GM12873 (cell line): ENCODE data around the gene FBXO31.

Experiments used
- TF ChIP-seq, protein P1 (sequence below): IDR thresholded peaks from 2 replicates; pipeline ENCODE4 v1.5.1; 2012; ENCODE audit warnings: low read depth, mild to moderate bottlenecking, moderate library complexity, low read length, control low read depth; ENCODE audit not compliant: insufficient read depth; ENCODE audit errors: missing control alignments

FBXO31 gene

DNA sequence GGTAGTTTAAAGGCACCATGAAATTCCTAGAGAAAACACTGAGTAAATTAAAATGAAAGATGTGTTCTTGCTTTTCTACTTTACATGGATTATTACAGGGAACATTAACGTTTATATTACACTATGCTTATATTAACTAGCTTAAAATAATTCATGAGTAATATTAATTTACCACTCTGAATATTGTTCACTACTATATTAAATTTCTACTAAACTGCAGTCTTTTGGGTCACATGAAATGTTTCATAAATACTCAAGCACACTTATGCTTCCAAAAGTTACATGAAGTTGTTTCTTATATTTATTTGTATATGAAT is 5.2 kb upstream of the FBXO31 start:
- TF ChIP-seq, protein P1, sequence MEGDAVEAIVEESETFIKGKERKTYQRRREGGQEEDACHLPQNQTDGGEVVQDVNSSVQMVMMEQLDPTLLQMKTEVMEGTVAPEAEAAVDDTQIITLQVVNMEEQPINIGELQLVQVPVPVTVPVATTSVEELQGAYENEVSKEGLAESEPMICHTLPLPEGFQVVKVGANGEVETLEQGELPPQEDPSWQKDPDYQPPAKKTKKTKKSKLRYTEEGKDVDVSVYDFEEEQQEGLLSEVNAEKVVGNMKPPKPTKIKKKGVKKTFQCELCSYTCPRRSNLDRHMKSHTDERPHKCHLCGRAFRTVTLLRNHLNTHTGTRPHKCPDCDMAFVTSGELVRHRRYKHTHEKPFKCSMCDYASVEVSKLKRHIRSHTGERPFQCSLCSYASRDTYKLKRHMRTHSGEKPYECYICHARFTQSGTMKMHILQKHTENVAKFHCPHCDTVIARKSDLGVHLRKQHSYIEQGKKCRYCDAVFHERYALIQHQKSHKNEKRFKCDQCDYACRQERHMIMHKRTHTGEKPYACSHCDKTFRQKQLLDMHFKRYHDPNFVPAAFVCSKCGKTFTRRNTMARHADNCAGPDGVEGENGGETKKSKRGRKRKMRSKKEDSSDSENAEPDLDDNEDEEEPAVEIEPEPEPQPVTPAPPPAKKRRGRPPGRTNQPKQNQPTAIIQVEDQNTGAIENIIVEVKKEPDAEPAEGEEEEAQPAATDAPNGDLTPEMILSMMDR: no peak

DNA sequence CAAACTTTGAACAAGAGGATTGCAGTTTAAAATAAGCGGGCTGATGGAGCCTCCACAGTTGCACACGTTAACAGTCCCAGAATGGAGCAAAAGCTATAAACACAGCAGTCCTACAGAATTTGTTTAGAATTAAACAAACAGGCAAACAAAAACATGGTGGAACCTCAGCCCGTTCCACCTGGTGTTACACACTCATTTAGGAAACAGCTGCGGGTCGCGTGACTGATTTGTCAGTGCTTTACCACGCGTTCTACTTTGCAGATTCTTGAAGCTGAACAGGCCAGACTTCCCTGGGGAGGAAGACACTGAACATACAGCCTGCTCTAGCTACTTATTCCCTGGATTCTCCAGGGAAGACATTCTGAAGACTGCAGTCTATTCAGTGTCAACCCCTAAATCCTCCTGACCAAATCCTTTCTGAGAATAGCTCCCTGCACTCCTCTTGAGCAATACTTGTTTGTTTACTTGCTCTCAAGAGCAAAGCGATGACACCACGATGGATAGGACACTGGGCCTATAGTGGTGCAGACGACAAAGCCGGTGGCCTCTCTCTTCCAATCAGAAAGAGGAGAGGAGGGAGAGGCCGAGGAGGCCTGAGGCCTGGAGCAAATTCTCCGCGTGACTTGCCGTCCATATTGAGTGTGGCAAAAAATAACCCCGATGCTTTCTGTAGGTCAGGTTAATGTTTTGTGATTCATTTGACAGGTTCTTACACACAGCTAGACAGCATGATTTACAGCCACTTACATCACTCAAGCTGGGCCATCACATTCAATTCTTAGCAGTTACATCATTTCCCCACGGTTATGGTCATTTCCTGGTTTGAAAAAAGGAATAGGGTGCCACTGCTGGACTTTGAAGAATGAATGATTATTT is 4.6 kb upstream of the FBXO31 start:
- TF ChIP-seq, protein P1: no peak

DNA sequence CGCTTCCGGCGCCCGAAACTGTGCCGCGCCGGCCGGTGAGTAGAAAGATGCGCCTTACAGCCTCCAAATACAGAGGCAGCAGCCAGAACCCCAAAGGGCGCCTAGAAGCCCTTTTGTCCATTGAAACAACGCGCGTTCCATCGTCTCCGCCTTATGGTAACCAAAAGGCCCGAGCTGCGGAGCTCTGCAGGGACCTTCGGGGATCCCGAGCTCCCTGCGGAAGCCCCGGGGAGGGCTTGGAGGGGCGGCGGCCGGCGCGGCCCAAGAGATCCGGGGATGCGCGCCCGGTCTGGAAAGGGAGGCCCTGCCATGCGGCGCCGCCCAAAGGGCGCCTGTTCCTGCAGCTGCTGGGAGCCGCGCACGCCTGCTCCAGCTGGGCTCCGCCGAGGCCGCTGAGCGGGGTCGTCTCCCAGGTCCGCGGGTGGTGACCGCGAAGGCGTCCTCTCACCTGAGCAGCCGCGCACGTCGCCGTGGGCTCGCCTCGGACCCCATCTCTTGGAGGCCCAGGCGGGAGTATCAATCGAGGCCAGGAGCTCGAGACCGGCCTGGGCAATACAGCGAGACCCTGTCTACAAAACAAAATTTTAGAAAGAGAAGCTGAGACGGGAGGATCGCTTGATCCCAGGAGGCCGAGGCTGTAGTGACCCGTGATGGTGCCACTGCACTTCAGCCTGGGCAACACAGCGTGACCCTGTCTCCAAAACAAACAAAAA is 742 bp upstream of the FBXO31 start:
- TF ChIP-seq, protein P1: no peak

DNA sequence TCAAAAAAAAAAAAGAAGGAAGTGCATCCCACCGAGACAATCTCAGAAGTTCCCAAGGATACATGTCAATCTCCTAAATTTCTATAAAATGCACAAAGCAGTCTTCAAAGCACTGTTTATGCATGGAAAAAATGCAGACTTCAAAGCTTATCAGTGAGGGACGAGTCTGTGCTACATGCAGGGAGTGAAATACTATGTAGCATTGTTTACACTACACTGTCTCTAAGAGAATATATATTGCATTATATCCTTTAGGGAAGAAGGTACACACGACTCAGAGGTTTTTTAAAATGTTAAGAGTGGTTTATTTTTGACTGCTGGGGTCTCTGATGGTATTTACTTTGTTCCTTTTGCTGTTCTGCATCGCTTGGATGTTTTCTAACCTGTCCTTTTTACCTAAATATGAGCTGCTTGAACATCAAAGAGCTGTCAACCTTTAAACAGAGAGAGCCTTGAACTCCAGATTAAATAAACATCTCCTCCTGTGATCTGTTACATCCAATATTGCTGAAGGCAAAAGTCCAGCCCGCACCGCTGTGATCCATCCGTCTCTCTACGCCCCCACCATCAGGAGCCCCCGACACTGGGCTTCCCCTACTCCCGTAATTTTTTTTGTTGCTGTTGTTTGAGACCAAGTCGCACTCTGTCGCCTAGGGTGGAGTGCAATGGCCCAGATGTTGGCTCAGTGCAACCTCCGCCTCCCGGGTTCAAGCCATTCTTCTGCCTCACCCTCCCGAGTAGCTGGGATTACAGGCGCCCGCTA is 1.4 kb downstream of the FBXO31 start:
- TF ChIP-seq, protein P1: no peak

DNA sequence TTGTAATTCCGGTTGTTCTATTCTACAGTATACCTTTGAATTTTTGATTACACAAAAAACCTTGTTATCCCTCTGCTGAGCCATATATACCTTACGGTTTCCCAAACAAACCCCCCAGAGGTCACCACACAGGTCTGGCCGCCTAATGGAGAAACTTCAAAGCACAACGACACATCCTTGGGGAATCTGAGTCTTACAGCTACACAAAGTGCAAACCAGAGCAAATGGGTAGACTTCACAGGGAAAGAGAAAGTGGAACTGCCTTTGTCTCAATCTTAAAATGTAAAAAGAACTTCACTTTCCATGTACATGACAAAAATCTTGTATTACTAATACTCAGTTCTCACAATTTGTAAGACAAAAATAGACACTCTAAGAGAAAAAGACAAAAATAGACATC is 2.7 kb downstream of the FBXO31 start:
- TF ChIP-seq, protein P1: no peak

DNA sequence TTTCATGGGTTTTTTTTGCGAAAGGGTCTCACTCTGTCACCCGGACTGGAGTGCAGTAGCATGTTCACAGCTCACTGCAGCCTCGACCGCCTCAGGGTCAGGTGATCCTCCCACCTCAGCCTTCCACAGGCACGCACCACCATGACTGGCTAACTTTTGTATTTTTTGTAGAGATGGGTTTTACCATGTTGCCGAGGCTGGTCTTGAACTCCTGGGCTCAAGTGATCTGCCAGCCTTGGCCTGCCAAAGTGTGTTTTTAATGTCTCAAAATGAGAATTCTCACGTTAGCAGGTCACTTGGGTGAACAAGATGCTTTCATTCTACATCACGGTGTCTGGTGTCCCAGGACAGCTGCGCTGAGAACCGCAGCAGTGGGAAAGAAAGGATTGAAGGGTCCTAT is 3.2 kb downstream of the FBXO31 start:
- TF ChIP-seq, protein P1: no peak

DNA sequence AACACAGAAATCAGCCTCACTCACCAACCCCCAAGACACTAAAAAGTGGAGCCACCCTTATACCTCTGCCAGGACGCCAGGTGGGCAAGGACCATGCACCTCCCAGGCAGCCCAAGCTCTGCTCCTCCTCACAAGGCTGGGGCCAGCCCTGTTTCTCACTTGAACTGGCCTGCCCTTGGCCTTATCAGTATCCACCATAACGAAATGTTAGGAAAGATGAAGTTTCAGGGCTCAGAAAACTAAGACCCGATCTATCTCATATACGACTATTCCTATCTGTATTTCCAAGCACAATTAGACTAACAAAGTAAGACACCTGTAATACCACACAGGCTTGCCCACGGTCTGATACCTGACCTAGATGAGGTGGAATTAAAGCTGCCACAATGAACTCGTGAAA is 6.9 kb downstream of the FBXO31 start:
- TF ChIP-seq, protein P1: no peak
